Lung (tissue), 12 donors: Measurements from ENCODE around the gene TFDP3. TPM values are rescaled to one million over a fixed set of nuclear protein-coding genes. Genes with fewer than 3 reads are reported as not detected.

ENCODE experiments used
- ATAC-seq: fragments of 200-7000 bp; cut with Tn5 transposase; one replicate; pipeline ENCODE4 v1.9.1; 2020; ENCODE audit warnings: moderate number of reproducible peaks; ENCODE audit not compliant: insufficient read depth, low FRiP score
- DNase-seq, 3 donors: peaks; one replicate each; pipeline ENCODE4 v3.0.0-alpha.2; 2013 to 2017
- H3K27ac ChIP-seq, 2 donors: one replicate each; pipeline ENCODE4 v1.5.1; 2013; ENCODE audit warnings: mild to moderate bottlenecking in 2 of 2, moderate library complexity in 2 of 2, control low read depth in 1 of 2, inconsistent platforms in 1 of 2, low read depth in 1 of 2, low read length in 1 of 2
- H3K27me3 ChIP-seq, 3 donors: one replicate each; pipeline ENCODE4 v1.5.1; 2013; ENCODE audit warnings: low read length in 2 of 3; ENCODE audit not compliant: control insufficient read depth in 3 of 3, insufficient read depth in 3 of 3
- H3K36me3 ChIP-seq, 4 donors: one replicate each; pipeline ENCODE4 v1.5.1; 2013; ENCODE audit warnings: low read length in 4 of 4, mild to moderate bottlenecking in 1 of 4, moderate library complexity in 1 of 4; ENCODE audit not compliant: control insufficient read depth in 4 of 4, insufficient read depth in 4 of 4
- H3K4me1 ChIP-seq, 5 donors: one replicate each; pipeline ENCODE4 v1.5.1; 2013; ENCODE audit warnings: low read length in 5 of 5, mild to moderate bottlenecking in 2 of 5, moderate library complexity in 1 of 5; ENCODE audit not compliant: control insufficient read depth in 5 of 5, insufficient read depth in 5 of 5
- H3K4me3 ChIP-seq: one replicate; pipeline ENCODE4 v1.5.1; 2013; ENCODE audit warnings: mild to moderate bottlenecking, control low read depth, moderate library complexity
- H3K9ac ChIP-seq, 2 donors: one replicate each; pipeline ENCODE4 v1.5.1; 2013; ENCODE audit warnings: low read length in 2 of 2, control low read depth in 1 of 2; ENCODE audit not compliant: insufficient read depth in 1 of 2
- H3K9me3 ChIP-seq, 4 donors: one replicate each; pipeline ENCODE4 v1.5.1; 2013; ENCODE audit warnings: low read length in 3 of 4, mild to moderate bottlenecking in 1 of 4, moderate library complexity in 1 of 4; ENCODE audit not compliant: control insufficient read depth in 4 of 4, insufficient read depth in 3 of 4
- WGBS, 2 donors: extraction: QIAGEN DNeasy Blood & Tissue Kit; methylation state at CpG; one replicate each; pipeline ENCODE4 v1.1.7; 2013; 5-methylcytosine and 5-hydroxymethylcytosine counted together
- polyA plus RNA-seq, 2 donors: library from polyadenylated mRNA; stranded (reverse); fragments of 200-250 nt; gene quantifications; one replicate each; pipeline ENCODE4 v1.2.1, GENCODE V29; 2013
- total RNA-seq, 2 donors: library from RNA; depleted of rRNA in 1 of 2; stranded (reverse); fragments of >200 nt in 1 of 2; gene quantifications; one replicate each; pipeline ENCODE4 v1.2.1, GENCODE V29; 2014 to 2021
- TF ChIP-seq, protein P1 (sequence below): IDR thresholded peaks from 2 replicates; pipeline ENCODE4 v1.5.1; 2012; ENCODE audit warnings: mild to moderate bottlenecking; ENCODE audit errors: control extremely low read depth, extremely low read depth
- donor health status: control.
- donor health status: control.
- donor health status: Bipolar disorder and iron deficiency.
- donor health status: healthy.
- donor health status: DM: yes; HTN: yes; CAD: no.

TFDP3 gene
- total and polyA plus RNA-seq, 4 donors: not detected

DNA sequence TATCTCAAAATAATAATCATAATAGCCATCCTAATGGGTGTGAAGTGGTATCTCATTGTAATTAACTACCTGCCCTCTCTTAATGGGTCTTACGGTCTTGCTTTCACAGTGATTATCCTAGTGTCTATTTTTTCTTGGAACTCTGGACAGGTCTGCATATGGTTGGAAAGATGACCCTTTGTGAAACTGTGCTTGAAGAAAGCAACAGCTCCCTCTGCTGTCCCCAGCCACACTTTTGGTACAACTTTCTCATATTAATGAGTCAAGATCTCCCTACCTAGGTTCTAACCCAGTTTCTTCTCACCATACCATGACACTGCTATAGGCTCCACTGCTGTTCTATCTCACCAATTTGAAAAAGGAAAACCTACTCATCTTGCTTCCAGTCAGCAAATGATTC, 2.4 kb downstream of the TFDP3 start:
- Histone ChIP-seq H3K4me1 (no peaks in the 10 kb centered on the region), H3K4me3 (no peak overlapping the region), H3K27ac (no peak overlapping the region), H3K27me3 (peaks cover 0 to 12% (median 11%) of the 10 kb centered on the region in 3 donors), H3K36me3 (no peaks in the 10 kb centered on the region), H3K9ac (no peak overlapping the region), H3K9me3 (peaks cover 0 to 3% (median 0%) of the 10 kb centered on the region in 4 donors)
- ATAC-seq (no peak), DNase-seq (peak in 2 of 3 donors; percentile 34 to 59)
- TF ChIP-seq, protein P1, sequence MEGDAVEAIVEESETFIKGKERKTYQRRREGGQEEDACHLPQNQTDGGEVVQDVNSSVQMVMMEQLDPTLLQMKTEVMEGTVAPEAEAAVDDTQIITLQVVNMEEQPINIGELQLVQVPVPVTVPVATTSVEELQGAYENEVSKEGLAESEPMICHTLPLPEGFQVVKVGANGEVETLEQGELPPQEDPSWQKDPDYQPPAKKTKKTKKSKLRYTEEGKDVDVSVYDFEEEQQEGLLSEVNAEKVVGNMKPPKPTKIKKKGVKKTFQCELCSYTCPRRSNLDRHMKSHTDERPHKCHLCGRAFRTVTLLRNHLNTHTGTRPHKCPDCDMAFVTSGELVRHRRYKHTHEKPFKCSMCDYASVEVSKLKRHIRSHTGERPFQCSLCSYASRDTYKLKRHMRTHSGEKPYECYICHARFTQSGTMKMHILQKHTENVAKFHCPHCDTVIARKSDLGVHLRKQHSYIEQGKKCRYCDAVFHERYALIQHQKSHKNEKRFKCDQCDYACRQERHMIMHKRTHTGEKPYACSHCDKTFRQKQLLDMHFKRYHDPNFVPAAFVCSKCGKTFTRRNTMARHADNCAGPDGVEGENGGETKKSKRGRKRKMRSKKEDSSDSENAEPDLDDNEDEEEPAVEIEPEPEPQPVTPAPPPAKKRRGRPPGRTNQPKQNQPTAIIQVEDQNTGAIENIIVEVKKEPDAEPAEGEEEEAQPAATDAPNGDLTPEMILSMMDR: peak; percentile 14
- 90 to 93% methylated on average over 1 of the region's 1 CpG for WGBS, 2 donors

DNA sequence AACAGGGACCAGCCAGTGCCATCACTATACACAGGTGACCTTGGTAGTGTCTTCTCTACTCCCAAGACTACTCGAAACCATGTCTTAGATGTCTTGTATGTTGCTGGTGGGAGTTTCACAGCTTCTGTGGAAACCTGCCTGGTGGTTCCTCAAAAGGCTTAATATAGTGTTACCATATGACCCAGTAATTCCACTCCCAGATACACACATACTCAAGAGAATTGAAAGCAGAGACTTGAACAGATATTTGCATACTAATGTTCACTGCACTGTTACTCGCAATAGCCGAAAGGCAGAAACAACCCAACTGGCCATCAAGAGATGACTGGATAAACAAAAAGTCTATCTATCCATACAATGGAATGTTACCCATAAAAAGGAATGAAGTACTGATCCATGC, 3.1 kb downstream of the TFDP3 start:
- no peaks in the 10 kb centered on the region for H3K36me3 ChIP-seq
- H3K4me1 ChIP-seq: no peaks in the 10 kb centered on the region
- H3K27me3 ChIP-seq: peaks cover 0 to 12% (median 8%) of the 10 kb centered on the region in 3 donors
- TF ChIP-seq, protein P1: no peak
- no peak for ATAC-seq
- peaks cover 0 to 3% (median 0%) of the 10 kb centered on the region in 4 donors for H3K9me3 ChIP-seq
- H3K4me3 ChIP-seq: no peak overlapping the region
- H3K27ac ChIP-seq: no peak overlapping the region
- H3K9ac ChIP-seq: no peak overlapping the region
- WGBS, 2 donors: 88 to 92% methylated on average over 3 of the region's 3 CpGs
- no peak for DNase-seq

DNA sequence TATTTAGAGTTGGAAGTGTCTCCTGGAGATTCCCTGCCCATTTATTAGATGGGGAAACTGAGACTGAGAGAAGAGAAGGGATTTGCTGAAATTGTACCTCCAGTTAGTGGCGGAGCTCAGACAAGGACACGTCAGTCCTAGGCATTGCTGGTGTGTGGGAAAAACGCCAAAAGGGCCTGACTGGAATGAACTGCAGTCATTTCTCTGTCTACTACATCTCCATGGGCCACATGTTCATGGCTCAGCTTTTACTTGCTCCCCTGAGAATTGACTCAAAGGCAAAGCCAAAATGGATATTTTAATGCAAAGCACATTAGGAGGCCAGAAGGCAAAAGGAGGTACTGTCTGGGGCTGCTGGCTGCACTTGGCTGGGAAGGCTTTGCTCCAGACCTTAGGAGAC, 3.9 kb downstream of the TFDP3 start:
- Histone ChIP-seq H3K27ac (no peak overlapping the region), H3K4me3 (no peak overlapping the region), H3K9ac (no peak overlapping the region), H3K4me1 (no peaks in the 10 kb centered on the region), H3K27me3 (peaks cover 0 to 12% (median 8%) of the 10 kb centered on the region in 3 donors), H3K9me3 (peaks cover 0 to 3% (median 0%) of the 10 kb centered on the region in 4 donors), H3K36me3 (no peaks in the 10 kb centered on the region)
- TF ChIP-seq, protein P1: no peak
- WGBS, 2 donors: 66 to 84% methylated on average over 3 of the region's 3 CpGs
- ATAC-seq (no peak), DNase-seq (no peak)

DNA sequence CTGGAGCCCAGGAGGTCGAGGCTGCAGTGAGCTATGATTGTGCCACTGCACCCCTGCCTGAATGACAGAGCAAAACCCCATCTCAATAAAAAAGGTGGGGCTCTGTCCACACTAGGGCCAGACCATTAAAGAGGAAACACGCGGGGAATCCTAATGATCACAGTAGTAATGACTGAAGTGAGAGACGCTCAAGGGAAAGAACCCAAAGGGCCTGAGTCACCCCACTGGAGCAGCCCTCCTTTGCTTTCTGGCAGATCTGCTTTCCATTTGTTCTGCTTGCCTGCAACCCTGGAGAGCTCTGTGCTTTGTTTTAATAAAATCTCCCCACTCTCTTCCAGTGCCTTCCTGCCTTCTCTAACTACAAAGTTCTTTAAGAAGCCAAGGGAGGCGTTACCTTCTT, 5.0 kb downstream of the TFDP3 start:
- no peak for DNase-seq
- no peaks in the 10 kb centered on the region for H3K9me3 ChIP-seq
- no peak for ATAC-seq
- TF ChIP-seq, protein P1: no peak
- WGBS, 2 donors: 72 to 85% methylated on average over 5 of the region's 5 CpGs
- H3K4me3 ChIP-seq: no peak overlapping the region
- H3K4me1 ChIP-seq: no peaks in the 10 kb centered on the region
- H3K9ac ChIP-seq: no peak overlapping the region
- H3K27me3 ChIP-seq: peaks cover 0 to 20% (median 14%) of the 10 kb centered on the region in 3 donors
- H3K36me3 ChIP-seq: no peaks in the 10 kb centered on the region
- no peak overlapping the region for H3K27ac ChIP-seq
